GM12878 (cell line): ENCODE measurements around the gene KCNH4. TPM values are rescaled to one million over a fixed set of nuclear protein-coding genes. Genes with fewer than 3 reads are reported as not detected.

Experiments
- ATAC-seq: fragments of 200-7000 bp; cut with Tn5 transposase; 3 replicates; pipeline ENCODE4 v1.9.1; 2020; ENCODE audit warnings: mild to moderate bottlenecking, moderate library complexity
- BruUV-seq: library from RNA; stranded (reverse); fragments of 400-500 nt; replicated peaks from 2 replicates; lab custom pipeline; 2021; lab: Mats Ljungman, UMichigan
- CTCF ChIA-PET: fragments of 300-600 bp; sonication (Branson Sonifier 250); formaldehyde crosslinking; extraction: SDS; loops from one replicate; lab custom pipeline; 2021; ENCODE audit warnings: inconsistent platforms; lab: Yijun Ruan, JAX
- POLR2A ChIA-PET: fragments of 350-600 bp; formaldehyde crosslinking; extraction: SDS; loops from one replicate; lab custom pipeline; 2021; ENCODE audit warnings: inconsistent platforms; lab: Charles Lee
- RAD21 ChIA-PET: fragments of 300-600 bp; sonication (Branson Sonifier 250); formaldehyde crosslinking; loops from one replicate; lab custom pipeline; 2023; ENCODE audit warnings: antibody characterized with exemption; ENCODE audit not compliant: unreplicated experiment; lab: Charles Lee
- SMC1A ChIA-PET: fragments of 300-600 bp; sonication (Branson Sonifier 250); formaldehyde crosslinking; loops from one replicate; lab custom pipeline; 2023; ENCODE audit not compliant: unreplicated experiment, uncharacterized antibody; lab: Charles Lee
- DNase-seq: peaks from one replicate; pipeline ENCODE4 v3.0.0-alpha.2; 2011; ENCODE audit warnings: low read depth, low spot score
- FAIRE-seq: peaks from 3 replicates; lab custom pipeline; 2011; peaks lifted over from hg19 to GRCh38; lab: Jason Lieb, UNC
- H2AFZ ChIP-seq: 2 replicates; pipeline ENCODE4 v1.6.0; 2011; ENCODE audit warnings: low read depth, low read length, control low read depth; ENCODE audit not compliant: control insufficient read depth
- H3K27ac ChIP-seq: 2 replicates; pipeline ENCODE4 v1.5.1; 2011; ENCODE audit warnings: control low read depth; ENCODE audit not compliant: control insufficient read depth, insufficient read depth
- H3K27me3 ChIP-seq, 2 experiments: replicated peaks in 1 of 2; 2 replicates each; pipeline versions ENCODE4 v1.6.0 to v1.6.1; 2011; ENCODE audit warnings: low read length in 1 of 2; ENCODE audit not compliant: control insufficient read depth in 2 of 2, insufficient read depth in 2 of 2
- H3K36me3 ChIP-seq, 2 experiments: 2 replicates each; pipeline ENCODE4 v1.5.1; 2011; ENCODE audit warnings: low read length in 1 of 2; ENCODE audit not compliant: control insufficient read depth in 2 of 2, insufficient read depth in 2 of 2
- H3K4me1 ChIP-seq: 2 replicates; pipeline ENCODE4 v1.6.1; 2011; ENCODE audit warnings: mild to moderate bottlenecking, low read length, moderate library complexity, mixed read lengths; ENCODE audit not compliant: control insufficient read depth, insufficient read depth
- H3K4me2 ChIP-seq: 2 replicates; pipeline ENCODE4 v1.6.0; 2011; ENCODE audit warnings: control low read depth; ENCODE audit not compliant: control insufficient read depth, insufficient read depth
- H3K4me3 ChIP-seq: fragments of 200-600 bp; sonication (generic); 2 replicates; pipeline ENCODE4 v1.5.1; 2016
- H3K79me2 ChIP-seq: 2 replicates; pipeline ENCODE4 v1.6.0; 2011; ENCODE audit warnings: low read length; ENCODE audit not compliant: control insufficient read depth, insufficient read depth
- H3K9ac ChIP-seq: 2 replicates; pipeline ENCODE4 v1.8.0; 2011; ENCODE audit warnings: low read length, control low read depth, mixed read lengths; ENCODE audit not compliant: control insufficient read depth, insufficient read depth
- H3K9me3 ChIP-seq: replicated peaks from 3 replicates; pipeline ENCODE4 v1.5.1; 2011; ENCODE audit warnings: mild to moderate bottlenecking, low read length; ENCODE audit not compliant: control insufficient read depth, insufficient read depth
- H4K20me1 ChIP-seq: 2 replicates; pipeline ENCODE4 v1.6.0; 2011; ENCODE audit not compliant: control insufficient read depth, insufficient read depth
- CHD2 ChIP-seq: IDR thresholded peaks from 2 replicates; pipeline ENCODE4 v1.6.1; 2011; ENCODE audit warnings: low read depth, low read length, improper control_type of control experiment, borderline replicate concordance
- E2F8 ChIP-seq: fragments of 450-650 bp; IDR thresholded peaks from 2 replicates; pipeline ENCODE4 v1.6.1; 2018; ENCODE audit warnings: mild to moderate bottlenecking, low read depth, moderate library complexity; ENCODE audit not compliant: partially characterized antibody
- E4F1 ChIP-seq: fragments of 450-650 bp; IDR thresholded peaks from 2 replicates; pipeline ENCODE4 v1.6.1; 2018; ENCODE audit warnings: borderline replicate concordance, mild to moderate bottlenecking; ENCODE audit not compliant: partially characterized antibody
- ELK1 ChIP-seq: IDR thresholded peaks from 2 replicates; pipeline ENCODE4 v1.6.1; 2012; ENCODE audit warnings: low read depth, low read length, improper control_type of control experiment
- FOXK2 ChIP-seq: fragments of 450-650 bp; IDR thresholded peaks from 2 replicates; pipeline ENCODE4 v1.6.1; 2017; ENCODE audit warnings: mild to moderate bottlenecking, moderate library complexity
- HDAC6 ChIP-seq: fragments of 200-600 bp; sonication (generic); IDR thresholded peaks from one replicate; pipeline ENCODE4 v1.8.0; 2017; ENCODE audit warnings: antibody characterized with exemption; ENCODE audit not compliant: unreplicated experiment
- NR2C2 ChIP-seq: IDR thresholded peaks from 2 replicates; pipeline ENCODE4 v1.6.1; 2011; ENCODE audit warnings: borderline replicate concordance, low read depth; ENCODE audit not compliant: control insufficient read depth, insufficient read length
- SREBF2 ChIP-seq: IDR thresholded peaks from 2 replicates; pipeline ENCODE4 v1.6.1; 2012; ENCODE audit warnings: mild to moderate bottlenecking, low read length
- SUZ12 ChIP-seq: fragments of 200-600 bp; sonication (generic); IDR thresholded peaks from one replicate; pipeline ENCODE4 v1.6.1; 2018; ENCODE audit warnings: antibody characterized with exemption, mild to moderate bottlenecking; ENCODE audit not compliant: unreplicated experiment
- TCF7 ChIP-seq: IDR thresholded peaks from 2 replicates; pipeline ENCODE4 v1.6.1; 2014; ENCODE audit warnings: antibody characterized with exemption, borderline replicate concordance
- ZSCAN29 ChIP-seq: fragments of 450-650 bp; IDR thresholded peaks from 2 replicates; pipeline ENCODE4 v1.6.1; 2017; ENCODE audit warnings: mild to moderate bottlenecking, moderate library complexity
- WGBS: methylation state at CpG from one replicate; pipeline ENCODE4 v1.1.6; 2016; ENCODE audit warnings: low lambda C conversion rate; ENCODE audit not compliant: insufficient replicate concordance, insufficient coverage; ENCODE audit errors: missing lambda C conversion rate; 5-methylcytosine and 5-hydroxymethylcytosine counted together
- in situ Hi-C: fragments of 300-500 bp; cut with MboI; formaldehyde crosslinking; loops from 9 replicates; pipeline ENCODE4 v1.14.3; 2018; ENCODE audit warnings: mixed read lengths
- intact Hi-C: fragments of 100-400 bp; cut with micrococcal nuclease; formaldehyde crosslinking; loops from one replicate; pipeline ENCODE4 v1.14.2; 2022; ENCODE audit not compliant: unreplicated experiment
- polyA plus RNA-seq, 11 experiments: library from polyadenylated mRNA; depleted of rRNA in 4 of 11; unstranded in 6 of 11; stranded (reverse) in 5 of 11; fragments of >200 nt; fragmentation: Nextera tagmentation in 4 of 11; fragmentation: Illumina TruSeq in 1 of 11; extraction: Ambion mirVana in 4 of 11; extraction: Trizol in 1 of 11; gene quantifications; 1 replicate in 1 of 11; 2 replicates in 10 of 11; pipeline versions ENCODE4 v1.2.1 to v1.2.3, GENCODE V29; 2011 to 2016; ENCODE audit warnings: inconsistent platforms in 2 of 11, missing spikeins in 2 of 11, low read depth in 1 of 11
- total RNA-seq, 4 experiments: library from RNA; depleted of rRNA in 3 of 4; stranded (reverse); fragments of >200 nt in 3 of 4; fragmentation: Illumina TruSeq in 1 of 4; extraction: Trizol in 1 of 4; gene quantifications; 2 replicates each; pipeline versions ENCODE4 v1.2.1 to v1.2.3, GENCODE V29; 2013 to 2021

The KCNH4 gene
- total and polyA plus RNA-seq, 10 of the 15 experiments (the other 5 are each of a cell fraction or from before 2014, with no cell fraction given), result 0.03 to 0.88 (median 0.10) TPM; not detected in 2

GRCh38 chr17:42113293-42114069 lies 67.5 kb downstream of the KCNH4 start:
- Histone ChIP-seq H2AFZ (no peak overlapping the region), H3K4me3 (peak overlapping the region; percentile 45), H3K27me3 (no peaks in the 10 kb centered on the region), H3K79me2 (peaks cover 13% of the 10 kb centered on the region), H3K4me1 (peaks cover 35% of the 10 kb centered on the region), H3K9ac (peak overlapping the region; percentile 94), H4K20me1 (no peaks in the 10 kb centered on the region), H3K36me3 (peaks cover 5 to 6% of the 10 kb centered on the region in 2 experiments; a peak in 2 of 4 replicates), H3K4me2 (peak overlapping the region; percentile 75), H3K9me3 (no peaks in the 10 kb centered on the region; the same call in 2 of the 3 replicates), H3K27ac (peak overlapping the region; percentile 98)
- intact Hi-C loops (no loop called here), in situ Hi-C loops (loop anchor here (5.0 kb wide), 2 partner anchors 91 to 151 kb away; partner anchors contain the start of gene NKIRAS2)
- ChIA-PET POLR2A (interaction anchor here (0.5 to 3.5 kb wide), 16 partner anchors 11 to 510 kb away, joined by 3 to 23 read pairs (median 4); partner anchors contain the start of genes DNAJC7, KCNH4, NKIRAS2 and STAT3), SMC1A (interaction anchor here (0.5 to 3.4 kb wide), 10 partner anchors 15 to 450 kb away, joined by 3 to 17 read pairs (median 10); partner anchors contain the start of genes CNP, DNAJC7, KCNH4 and ZNF385C), CTCF (interaction anchor here (0.6 to 7.5 kb wide), 14 partner anchors 10 to 183 kb away, joined by 3 to 61 read pairs (median 6); partner anchors contain the start of genes DNAJC7, GHDC, KCNH4 and ODAD4), RAD21 (interaction anchor here (1.0 to 2.7 kb wide), 8 partner anchors 12 to 195 kb away, joined by 4 to 16 read pairs (median 6); partner anchors contain the start of genes ACLY, CNP, DNAJC7 and KCNH4)
- no TSS peak for BruUV-seq
- 95% methylated on average over 25 of the region's 28 CpGs for WGBS
- no peak for DNase-seq
- no peak for ATAC-seq
- no peak for FAIRE-seq
- no peak for TF ChIP-seq HDAC6
- TF ChIP-seq FOXK2, result no peak
- no peak for TF ChIP-seq SREBF2
- no peak for TF ChIP-seq E4F1
- TF ChIP-seq E2F8, result no peak
- TF ChIP-seq ZSCAN29, result no peak
- TF ChIP-seq TCF7, result no peak
- TF ChIP-seq SUZ12, result no peak
- no peak for TF ChIP-seq NR2C2
- TF ChIP-seq CHD2, result no peak
- no peak for TF ChIP-seq ELK1
